Neuronal stem cell (in vitro differentiated cells): ENCODE measurements around the gene FMN1.
A peak's percentile ranks its signal among the peaks of the same experiment; 100 is the strongest.

Experiments
- DNase-seq: peaks from one replicate; pipeline ENCODE4 v3.0.0-alpha.2; 2013; ENCODE audit warnings: low spot score
- H2AFZ ChIP-seq: one replicate; pipeline ENCODE4 v1.6.1; 2013; ENCODE audit warnings: mild to moderate bottlenecking, low read length, inconsistent platforms
- H2AK5ac ChIP-seq: 2 replicates; pipeline ENCODE4 v1.6.1; 2013; ENCODE audit warnings: low read depth, mild to moderate bottlenecking, inconsistent platforms, low read length, moderate library complexity, mixed read lengths
- H2BK120ac ChIP-seq: 2 replicates; pipeline ENCODE4 v1.6.1; 2013; ENCODE audit warnings: low read depth, mild to moderate bottlenecking, inconsistent platforms, low read length, moderate library complexity, mixed read lengths
- H2BK12ac ChIP-seq: one replicate; pipeline ENCODE4 v1.6.1; 2013; ENCODE audit warnings: low read length, inconsistent platforms
- H2BK15ac ChIP-seq: 2 replicates; pipeline ENCODE4 v1.6.1; 2013; ENCODE audit warnings: mild to moderate bottlenecking, low read length, inconsistent platforms, mixed read lengths
- H2BK5ac ChIP-seq: one replicate; pipeline ENCODE4 v1.6.1; 2013; ENCODE audit warnings: inconsistent platforms, mild to moderate bottlenecking, low read length, moderate library complexity
- H3K14ac ChIP-seq: one replicate; pipeline ENCODE4 v1.6.1; 2013; ENCODE audit warnings: low read length, inconsistent platforms
- H3K18ac ChIP-seq: 2 replicates; pipeline ENCODE4 v1.6.1; 2013; ENCODE audit warnings: low read length, inconsistent platforms
- H3K23ac ChIP-seq: 2 replicates; pipeline ENCODE4 v1.6.1; 2013; ENCODE audit warnings: low read depth, mild to moderate bottlenecking, mixed read lengths, low read length, inconsistent platforms; ENCODE audit not compliant: poor library complexity
- H3K27ac ChIP-seq: replicated peaks from 3 replicates; pipeline ENCODE4 v1.5.1; 2013; ENCODE audit warnings: low read length, inconsistent platforms
- H3K27me3 ChIP-seq, 3 experiments: 2 replicates each; pipeline ENCODE4 v1.6.1; 2013; ENCODE audit warnings: low read length in 3 of 3, mild to moderate bottlenecking in 2 of 3, inconsistent platforms in 1 of 3, low read depth in 1 of 3, mixed read lengths in 1 of 3, moderate library complexity in 1 of 3; ENCODE audit not compliant: control insufficient read depth in 3 of 3, insufficient read depth in 3 of 3
- H3K36me3 ChIP-seq, 2 donors: replicated peaks in 1 of 2; 2 replicates each; pipeline ENCODE4 v1.6.1; 2013; ENCODE audit warnings: low read length in 2 of 2; ENCODE audit not compliant: control insufficient read depth in 2 of 2, insufficient read depth in 2 of 2
- H3K4ac ChIP-seq: 2 replicates; pipeline ENCODE4 v1.6.1; 2013; ENCODE audit warnings: inconsistent platforms, mild to moderate bottlenecking, low read length, moderate library complexity
- H3K4me1 ChIP-seq, 2 donors: 1 replicate in 1 of 2; 2 replicates in 1 of 2; pipeline ENCODE4 v1.6.1; 2013; ENCODE audit warnings: low read length in 2 of 2, low read depth in 1 of 2; ENCODE audit not compliant: control insufficient read depth in 2 of 2, insufficient read depth in 1 of 2
- H3K4me2 ChIP-seq: one replicate; pipeline ENCODE4 v1.6.1; 2013; ENCODE audit warnings: mild to moderate bottlenecking, low read length, inconsistent platforms; ENCODE audit not compliant: insufficient read depth, poor library complexity, severe bottlenecking
- H3K4me3 ChIP-seq, 2 donors: 2 replicates each; pipeline ENCODE4 v1.5.1; 2013; ENCODE audit warnings: low read length in 2 of 2, mild to moderate bottlenecking in 2 of 2, inconsistent platforms in 1 of 2, moderate library complexity in 1 of 2
- H3K79me1 ChIP-seq: one replicate; pipeline ENCODE4 v1.6.1; 2013; ENCODE audit warnings: low read depth, mild to moderate bottlenecking, inconsistent platforms, low read length, moderate library complexity
- H3K9ac ChIP-seq: one replicate; pipeline ENCODE4 v1.6.1; 2013; ENCODE audit warnings: mild to moderate bottlenecking, low read depth, low read length, inconsistent platforms; ENCODE audit not compliant: poor library complexity
- H3K9me3 ChIP-seq, 2 donors: replicated peaks in 1 of 2; 2 replicates each; pipeline versions ENCODE3 to v1.6.1; 2013; ENCODE audit warnings: low read length in 2 of 2, mild to moderate bottlenecking in 2 of 2, inconsistent platforms in 1 of 2, low read depth in 1 of 2, mixed read lengths in 1 of 2, moderate library complexity in 1 of 2; ENCODE audit not compliant: control insufficient read depth in 2 of 2, insufficient read depth in 1 of 2
- H4K8ac ChIP-seq: one replicate; pipeline ENCODE4 v1.6.1; 2013; ENCODE audit warnings: low read depth, mild to moderate bottlenecking, inconsistent platforms, low read length, moderate library complexity
- H4K91ac ChIP-seq: one replicate; pipeline ENCODE4 v1.6.1; 2013; ENCODE audit warnings: low read length, low read depth, mild to moderate bottlenecking, inconsistent platforms; ENCODE audit not compliant: poor library complexity
- WGBS, 2 donors: extraction: QIAGEN DNeasy Blood & Tissue Kit; methylation state at CpG; one replicate each; pipeline ENCODE4 v1.1.7; 2013; ENCODE audit warnings: missing lambda C conversion rate in 2 of 2, mixed read lengths in 1 of 2; ENCODE audit not compliant: insufficient read length in 2 of 2, insufficient replicate concordance in 1 of 2; ENCODE audit errors: extremely low coverage in 2 of 2; 5-methylcytosine and 5-hydroxymethylcytosine counted together

Gene FMN1

DNA sequence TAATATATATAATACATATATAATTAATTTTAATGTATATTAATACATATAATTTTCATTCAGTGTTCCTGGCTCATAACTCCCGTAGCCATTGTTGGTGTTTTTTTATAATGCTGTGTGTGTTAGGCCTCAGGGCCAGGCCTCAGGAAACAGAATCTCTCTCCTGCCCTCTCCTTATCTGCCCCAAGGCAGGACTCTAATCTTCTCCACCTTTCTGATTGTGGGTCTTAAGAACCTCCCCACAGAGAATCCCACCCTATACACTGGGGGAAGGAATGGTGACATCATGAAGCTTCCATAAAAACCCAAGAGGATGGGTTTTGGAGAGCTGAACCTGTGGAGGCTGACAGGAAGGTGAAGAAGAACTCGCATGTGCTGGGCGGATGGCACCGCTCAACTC is 4.0 kb upstream of the FMN1 start:
- Histone ChIP-seq H2AK5ac (no peak overlapping the region), H3K14ac (no peak overlapping the region), H3K79me1 (no peaks in the 10 kb centered on the region), H3K4ac (no peak overlapping the region), H3K18ac (no peak overlapping the region), H3K4me2 (no peak overlapping the region), H2BK120ac (no peak overlapping the region), H3K27me3 (peaks cover 0 to under 1% (median 0%) of the 10 kb centered on the region in 3 experiments), H3K9ac (no peak overlapping the region), H3K4me1 (peaks cover 13 to 16% of the 10 kb centered on the region in 2 donors), H3K9me3 (no peaks in the 10 kb centered on the region), H2BK15ac (no peak overlapping the region), H3K27ac (no peak overlapping the region), H2BK12ac (no peak overlapping the region), H3K36me3 (no peaks in the 10 kb centered on the region), H3K4me3 (no peak overlapping the region), H4K8ac (no peak overlapping the region), H3K23ac (no peak overlapping the region), H2AFZ (no peak overlapping the region), H2BK5ac (no peak overlapping the region), H4K91ac (no peak overlapping the region)
- DNase-seq = no peak
- no CpG with 5 or more reads among the region's 4 CpGs for WGBS, 2 donors

GRCh38 chr15:33197636-33198035 is 3.1 kb upstream of the FMN1 start:
- no peak overlapping the region for H2AK5ac ChIP-seq
- H3K4me3 ChIP-seq = no peak overlapping the region
- no peak overlapping the region for H3K9ac ChIP-seq
- H3K27ac ChIP-seq = no peak overlapping the region
- H3K27me3 ChIP-seq = peaks cover 0 to 9% (median 2%) of the 10 kb centered on the region in 3 experiments
- H3K23ac ChIP-seq = no peak overlapping the region
- no peak overlapping the region for H2BK12ac ChIP-seq
- H3K4me2 ChIP-seq = no peak overlapping the region
- H2BK5ac ChIP-seq = no peak overlapping the region
- no peaks in the 10 kb centered on the region for H3K36me3 ChIP-seq
- no peak overlapping the region for H2AFZ ChIP-seq
- no peak for DNase-seq
- H3K18ac ChIP-seq = no peak overlapping the region
- no peak overlapping the region for H2BK120ac ChIP-seq
- no peaks in the 10 kb centered on the region for H3K79me1 ChIP-seq
- no peak overlapping the region for H4K8ac ChIP-seq
- peaks cover 15 to 20% of the 10 kb centered on the region in 2 donors for H3K4me1 ChIP-seq
- H4K91ac ChIP-seq = no peak overlapping the region
- no CpG with 5 or more reads among the region's 5 CpGs for WGBS, 2 donors
- no peak overlapping the region for H3K14ac ChIP-seq
- no peak overlapping the region for H3K4ac ChIP-seq
- H3K9me3 ChIP-seq = no peaks in the 10 kb centered on the region
- no peak overlapping the region for H2BK15ac ChIP-seq

DNA sequence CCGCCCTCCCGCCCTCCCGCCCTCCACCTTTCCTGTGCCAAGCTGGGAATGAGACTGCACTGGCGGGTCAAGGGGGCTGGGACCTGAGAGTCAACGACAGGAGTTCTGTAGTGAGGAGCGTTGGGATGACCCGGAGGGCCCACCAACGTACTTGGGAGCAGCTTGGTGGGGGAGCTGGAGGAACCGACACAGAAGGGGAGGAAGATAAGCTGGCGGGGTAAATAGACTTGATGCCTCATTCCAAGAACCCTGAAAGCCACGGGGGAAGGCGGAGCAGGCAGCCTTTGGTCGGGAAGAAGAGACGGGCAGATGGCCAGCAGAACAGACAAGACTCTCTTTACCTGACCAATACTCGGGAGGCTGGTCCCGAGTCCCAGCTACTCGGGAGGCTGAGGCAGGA is 277 bp downstream of the FMN1 start:
- H3K4me3 ChIP-seq = peak overlapping the region; percentile 44 to 75
- DNase-seq = peak; percentile 58
- H3K23ac ChIP-seq = no peak overlapping the region

DNA sequence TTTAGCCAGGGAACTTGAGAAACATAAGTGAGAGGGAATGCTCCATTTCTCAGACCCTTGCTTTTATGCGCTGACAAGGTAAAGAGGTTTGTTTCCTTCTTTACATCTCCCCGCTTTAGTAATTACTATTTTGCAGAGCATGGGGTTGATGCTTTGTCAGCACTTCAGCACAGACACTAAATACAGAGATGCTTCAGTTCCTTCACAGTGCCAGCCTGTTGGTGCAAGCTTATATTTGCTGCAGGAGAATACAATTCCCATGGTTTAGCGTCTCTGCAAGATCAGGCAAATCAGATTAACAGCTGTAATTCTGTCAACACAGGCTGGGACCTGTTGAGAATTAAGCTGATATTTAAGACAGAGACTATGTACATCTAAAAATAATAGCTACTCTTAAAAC is 2.9 kb downstream of the FMN1 start:
- Histone ChIP-seq H3K4ac (no peak overlapping the region), H4K8ac (no peak overlapping the region), H3K27ac (no peak overlapping the region), H2AK5ac (no peak overlapping the region), H3K27me3 (peaks cover 0 to 24% (median 2%) of the 10 kb centered on the region in 3 experiments), H3K4me2 (no peak overlapping the region), H3K23ac (no peak overlapping the region), H3K36me3 (no peaks in the 10 kb centered on the region), H3K9ac (no peak overlapping the region), H2BK120ac (no peak overlapping the region), H4K91ac (no peak overlapping the region), H2AFZ (no peak overlapping the region), H3K4me3 (no peak overlapping the region), H2BK5ac (no peak overlapping the region), H2BK15ac (no peak overlapping the region), H2BK12ac (no peak overlapping the region), H3K79me1 (no peaks in the 10 kb centered on the region), H3K4me1 (peaks cover 7 to 12% of the 10 kb centered on the region in 2 donors), H3K18ac (no peak overlapping the region), H3K14ac (no peak overlapping the region), H3K9me3 (no peaks in the 10 kb centered on the region)
- WGBS, 2 donors = no CpG with 5 or more reads among the region's 3 CpGs
- DNase-seq = no peak

More for the DNA sequence above, 277 bp downstream of the FMN1 start:
- H2AK5ac ChIP-seq = no peak overlapping the region
- WGBS, 2 donors = no CpG with 5 or more reads among the region's 17 CpGs
- peaks cover 7 to 12% of the 10 kb centered on the region in 2 donors for H3K4me1 ChIP-seq
- no peak overlapping the region for H4K8ac ChIP-seq
- no peak overlapping the region for H4K91ac ChIP-seq
- H2BK120ac ChIP-seq = no peak overlapping the region
- H3K18ac ChIP-seq = peak overlapping the region; percentile 5
- peaks cover 0 to 21% (median 2%) of the 10 kb centered on the region in 3 experiments for H3K27me3 ChIP-seq
- H3K79me1 ChIP-seq = no peaks in the 10 kb centered on the region
- H3K9me3 ChIP-seq = no peaks in the 10 kb centered on the region
- no peak overlapping the region for H2BK15ac ChIP-seq
- H3K4ac ChIP-seq = no peak overlapping the region
- no peaks in the 10 kb centered on the region for H3K36me3 ChIP-seq
- H2AFZ ChIP-seq = peak overlapping the region; percentile 98
- H2BK5ac ChIP-seq = no peak overlapping the region
- H2BK12ac ChIP-seq = no peak overlapping the region
- H3K27ac ChIP-seq = no peak overlapping the region
- peak overlapping the region; percentile 83 for H3K4me2 ChIP-seq
- no peak overlapping the region for H3K14ac ChIP-seq
- no peak overlapping the region for H3K9ac ChIP-seq
